Raji (cell line): ENCODE data around the gene DCAF10.
A peak's percentile ranks its signal among the peaks of the same experiment; 100 is the strongest.

Experiments
- POLR2A ChIP-seq: IDR thresholded peaks from 2 replicates; pipeline ENCODE4 v1.6.1; 2011; ENCODE audit warnings: low read depth, low read length, control low read depth; ENCODE audit not compliant: insufficient read depth

DCAF10 gene

DNA sequence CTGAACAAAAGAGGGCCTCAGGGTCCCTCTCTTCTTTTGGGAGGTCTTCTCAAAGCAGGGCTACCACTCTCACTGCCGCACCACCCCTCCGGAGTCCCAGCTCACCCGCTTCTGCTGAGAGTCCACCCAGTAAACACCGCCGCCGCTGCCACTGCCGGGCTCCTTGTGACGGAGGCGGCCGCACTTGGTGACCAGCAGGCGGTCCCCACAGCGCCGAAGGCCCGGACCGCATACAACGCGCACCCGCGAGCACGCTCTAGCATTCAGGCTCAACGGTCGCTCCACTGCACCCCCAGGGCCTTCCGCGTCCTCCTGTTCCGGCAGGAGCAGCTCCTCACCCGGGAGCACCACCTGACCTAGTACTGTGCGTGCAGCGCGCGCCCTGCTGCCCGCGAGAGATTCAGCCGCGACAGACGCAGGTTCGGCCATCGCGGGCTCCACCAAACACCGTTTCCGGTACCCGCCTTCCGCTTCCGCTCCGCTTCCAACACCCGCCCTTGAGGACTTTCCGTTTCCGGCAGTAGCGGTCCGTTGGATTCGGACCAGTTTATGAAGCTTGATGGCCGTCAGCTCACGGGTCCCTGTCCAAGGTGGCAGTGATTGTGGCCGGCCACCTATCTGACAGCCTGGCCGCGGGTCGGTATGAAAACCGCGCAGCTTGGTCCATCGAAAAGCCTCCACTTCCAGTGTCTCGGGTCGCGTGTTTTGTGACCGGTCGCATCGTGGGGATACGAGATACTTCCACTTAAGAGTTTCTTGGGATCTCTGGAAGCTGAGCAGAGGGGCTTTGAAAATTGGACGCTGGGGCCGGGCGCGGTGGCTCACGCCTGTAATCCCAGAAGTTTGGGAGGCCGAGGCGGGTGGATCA, 15.7 kb upstream of the DCAF10 start, which contains the start of gene EXOSC3:
TSS of gene EXOSC3 (minus strand) at position 449 of the 868 bp plus-strand sequence. CDS start at position 429, 20 bp downstream.
- peak; percentile 99 for TF ChIP-seq POLR2A

DNA sequence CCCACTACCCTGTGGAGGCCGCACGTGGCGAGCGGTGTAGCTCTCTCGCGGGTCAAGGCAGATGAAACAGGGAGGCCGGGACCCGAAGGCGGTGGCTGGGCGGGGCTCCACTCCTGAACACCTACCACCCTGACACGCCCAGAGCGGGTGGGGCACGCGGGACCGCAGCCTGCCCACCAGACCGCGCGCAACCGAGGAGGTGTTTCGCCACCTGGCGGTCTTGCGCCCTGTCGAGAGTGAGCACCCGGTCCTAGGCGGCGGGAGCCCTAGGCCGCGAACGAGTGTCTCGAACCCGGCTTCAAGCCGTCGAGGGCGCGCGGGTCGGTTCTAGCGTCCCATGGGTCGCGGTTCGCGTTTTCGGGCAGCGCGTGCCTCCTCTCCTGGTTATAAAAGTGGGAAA, 13.5 kb upstream of the DCAF10 start:
- no peak for TF ChIP-seq POLR2A

DNA sequence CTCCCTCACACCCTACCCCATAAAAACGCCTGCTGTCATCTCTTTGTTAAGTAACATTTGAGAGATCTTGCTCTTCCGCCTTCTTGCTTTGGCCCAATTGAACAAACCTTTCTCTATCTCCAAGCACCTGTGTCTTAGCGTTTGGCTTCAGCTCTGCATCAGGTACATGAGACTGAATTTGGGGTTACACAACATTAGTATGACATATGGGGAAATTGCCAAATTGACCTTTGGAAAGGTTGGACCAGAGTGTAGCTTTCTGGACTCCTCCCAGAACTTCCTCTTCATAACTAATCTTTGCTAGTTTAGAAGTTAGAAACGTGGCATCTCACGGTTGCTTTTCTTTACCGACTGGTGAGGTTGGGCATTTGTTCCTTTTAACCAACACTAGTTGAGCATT, 12.3 kb upstream of the DCAF10 start:
- no peak for TF ChIP-seq POLR2A

DNA sequence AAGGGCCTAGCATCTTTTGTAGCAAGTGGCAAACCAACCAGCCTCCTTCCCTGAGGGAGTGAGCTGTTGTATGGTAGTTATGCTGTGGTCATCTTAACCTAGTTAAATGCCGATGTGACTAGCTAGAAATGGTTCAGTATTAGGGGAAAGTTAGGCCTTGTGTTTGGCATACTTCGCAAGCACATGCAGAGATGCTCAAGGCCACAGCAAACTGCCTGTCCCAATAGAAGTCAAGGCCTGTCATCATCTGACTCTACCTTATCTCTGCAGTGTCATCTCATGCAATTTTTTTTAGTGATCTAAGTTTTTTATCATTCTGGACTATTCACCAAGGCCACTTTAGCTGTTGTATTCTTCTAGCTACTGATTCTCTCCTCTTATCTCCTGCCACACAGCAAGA, 10.5 kb upstream of the DCAF10 start:
- TF ChIP-seq POLR2A: no peak

DNA sequence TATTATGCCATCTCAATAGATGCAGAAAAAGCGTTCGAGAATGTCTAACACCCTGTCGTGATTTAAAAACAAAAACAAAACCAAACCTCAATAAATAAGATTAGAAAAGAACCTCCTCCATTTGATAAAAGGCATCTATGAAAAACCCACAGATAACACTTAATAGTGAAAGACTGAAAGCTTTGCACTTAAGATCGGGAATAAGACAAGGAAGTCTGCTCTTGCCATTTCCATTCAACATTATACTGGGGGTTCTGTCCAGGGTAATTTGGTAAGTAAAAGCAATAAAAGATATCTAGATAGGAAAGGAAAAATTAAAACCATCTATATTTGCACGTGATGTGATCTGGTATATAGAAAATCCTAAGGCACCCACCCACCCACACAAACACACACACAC, 8.5 kb upstream of the DCAF10 start:
- no peak for TF ChIP-seq POLR2A

DNA sequence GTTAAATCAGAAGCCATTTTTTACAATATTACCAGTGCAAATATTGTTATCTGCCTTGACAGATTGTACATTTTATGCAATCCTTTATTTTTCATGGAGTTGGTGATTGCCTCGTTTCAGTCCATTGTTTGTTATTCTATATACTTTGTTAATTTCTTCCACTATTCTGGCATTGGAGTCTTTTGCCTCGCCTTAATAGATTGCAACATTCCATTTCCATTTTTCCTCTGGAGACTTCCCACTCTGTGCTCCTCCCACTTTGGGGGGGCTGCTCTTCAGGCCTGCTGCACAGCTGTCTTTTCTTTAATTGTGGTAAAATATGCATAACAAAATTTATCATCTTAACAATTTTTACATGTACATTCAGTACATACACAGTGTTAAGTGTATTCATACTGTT, 4.4 kb upstream of the DCAF10 start:
- no peak for TF ChIP-seq POLR2A

DNA sequence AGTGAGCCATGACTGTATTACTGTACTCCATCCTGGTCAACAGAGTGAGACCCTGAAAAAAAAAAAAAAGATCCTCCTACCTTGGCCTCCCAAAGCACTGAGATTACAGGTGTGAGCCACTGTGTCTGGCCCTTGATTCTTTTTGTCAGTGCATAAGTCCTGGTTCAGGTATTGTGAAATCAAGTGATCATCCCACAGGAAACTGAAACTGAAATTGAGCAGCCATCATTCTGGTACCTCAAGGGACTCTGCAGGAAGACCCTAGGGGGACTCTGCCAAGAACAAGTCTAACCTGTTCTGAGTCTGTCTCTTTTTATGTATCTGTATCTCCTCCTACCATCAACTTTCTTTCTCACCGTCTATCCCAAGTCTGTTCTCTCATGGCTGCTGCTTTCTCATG, 1.9 kb upstream of the DCAF10 start:
- TF ChIP-seq POLR2A: no peak

DNA sequence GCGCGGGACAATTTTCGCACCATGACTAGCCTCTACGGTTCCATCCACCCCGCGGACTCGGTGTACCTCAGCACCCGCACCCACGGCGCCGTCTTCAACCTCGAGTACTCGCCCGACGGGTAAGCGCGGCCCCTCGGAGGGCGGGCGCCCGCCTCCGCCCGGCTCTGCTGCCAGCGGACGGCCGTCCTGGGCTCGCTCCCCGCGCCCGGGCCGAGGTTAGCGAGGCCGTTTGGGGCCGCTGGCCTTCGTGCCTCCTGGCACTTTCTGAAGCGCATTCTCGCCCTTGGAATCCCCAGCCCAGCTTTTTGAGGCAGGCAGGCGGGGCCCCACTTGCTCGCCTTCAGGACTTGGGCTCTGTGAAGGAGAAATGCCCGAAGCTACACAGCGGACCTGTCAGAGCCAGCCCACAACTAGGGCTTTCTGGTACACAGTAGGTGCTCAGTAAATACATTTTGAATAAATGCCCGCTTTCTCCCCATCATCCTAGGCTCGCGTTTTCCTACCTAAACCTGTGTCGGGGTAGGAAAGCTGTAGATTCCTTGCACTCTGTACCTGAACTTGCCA, 772 bp downstream of the DCAF10 start:
- no peak for TF ChIP-seq POLR2A

DNA sequence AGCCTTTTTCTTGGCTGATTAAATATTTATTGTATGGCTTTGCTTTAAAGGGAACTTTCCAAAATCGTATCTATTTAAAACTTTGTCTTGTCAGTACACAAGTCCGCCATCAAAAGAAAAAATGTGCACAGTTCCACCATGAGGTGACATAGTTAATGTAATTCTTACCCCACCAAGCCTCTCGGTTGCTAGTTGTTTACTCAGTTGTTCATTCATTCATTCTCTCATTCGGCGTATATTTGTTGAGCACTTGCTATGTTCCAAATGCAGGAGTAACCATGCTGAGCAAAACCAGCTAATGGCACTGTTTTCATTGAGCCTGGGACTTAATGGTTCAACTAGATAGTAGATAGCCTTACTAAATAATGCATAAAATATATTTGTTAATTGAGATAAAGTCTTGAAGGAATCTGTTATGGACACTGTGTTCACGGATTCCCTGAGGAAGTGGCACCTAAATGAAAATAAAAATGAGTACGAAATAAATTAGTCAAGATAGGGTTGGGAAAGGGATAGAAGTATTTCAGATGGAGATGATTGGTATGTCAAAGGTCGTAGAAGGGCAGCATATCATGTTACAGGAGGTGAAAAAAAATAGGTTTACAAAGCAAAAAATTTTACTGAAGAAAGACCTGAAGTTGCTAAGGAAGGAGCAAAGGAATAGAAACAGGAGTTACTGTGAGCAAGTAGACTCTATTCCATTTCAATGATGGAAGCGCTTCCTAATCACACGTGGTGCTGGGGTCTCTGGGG, 1.5 kb downstream of the DCAF10 start:
- no peak for TF ChIP-seq POLR2A

DNA sequence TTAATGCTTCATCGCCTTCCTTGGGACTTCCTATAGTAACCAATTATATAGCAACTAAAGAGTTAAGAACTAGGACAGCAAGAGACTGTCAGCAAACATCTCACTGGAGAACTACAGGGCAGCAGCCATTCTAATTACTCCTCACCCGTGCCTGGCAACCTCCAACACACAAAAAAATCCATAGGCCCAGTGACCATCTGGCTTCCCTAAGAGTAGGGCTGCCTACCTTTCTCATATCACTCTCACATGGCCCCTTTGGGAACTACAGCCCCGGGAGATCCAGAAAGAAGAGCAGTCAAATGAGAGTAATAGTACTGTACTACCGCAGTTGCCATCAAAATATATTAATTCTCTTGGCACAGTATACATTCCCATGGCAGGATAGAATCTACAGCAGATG, 5.7 kb downstream of the DCAF10 start:
- no peak for TF ChIP-seq POLR2A

DNA sequence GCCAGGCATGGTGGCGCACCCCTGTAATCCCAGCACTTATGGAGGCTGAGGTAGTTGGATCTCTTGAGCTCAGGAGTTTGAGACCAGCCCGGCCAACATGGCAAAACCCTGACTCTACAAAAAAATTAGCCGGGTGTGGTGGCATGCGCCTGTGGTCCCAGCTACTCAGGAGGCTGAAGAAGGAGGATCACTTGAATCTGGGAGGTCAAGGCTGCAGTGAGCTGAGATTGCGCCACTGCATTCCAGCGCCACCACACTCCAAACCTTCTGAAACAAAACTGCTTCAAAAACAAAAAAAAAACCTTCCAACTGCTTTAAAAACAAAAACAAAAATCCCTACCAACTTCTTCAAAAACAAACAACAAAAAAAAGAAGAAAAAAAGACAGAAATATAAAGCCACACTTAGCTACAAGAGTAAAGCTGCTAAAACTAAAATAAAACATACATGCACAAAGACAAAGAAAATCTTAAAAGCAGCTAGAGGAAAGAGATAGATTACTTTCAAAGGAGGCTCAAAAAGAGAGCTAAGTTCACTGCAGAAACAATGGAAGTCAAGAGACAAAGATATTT, 11.4 kb downstream of the DCAF10 start:
- TF ChIP-seq POLR2A: no peak

DNA sequence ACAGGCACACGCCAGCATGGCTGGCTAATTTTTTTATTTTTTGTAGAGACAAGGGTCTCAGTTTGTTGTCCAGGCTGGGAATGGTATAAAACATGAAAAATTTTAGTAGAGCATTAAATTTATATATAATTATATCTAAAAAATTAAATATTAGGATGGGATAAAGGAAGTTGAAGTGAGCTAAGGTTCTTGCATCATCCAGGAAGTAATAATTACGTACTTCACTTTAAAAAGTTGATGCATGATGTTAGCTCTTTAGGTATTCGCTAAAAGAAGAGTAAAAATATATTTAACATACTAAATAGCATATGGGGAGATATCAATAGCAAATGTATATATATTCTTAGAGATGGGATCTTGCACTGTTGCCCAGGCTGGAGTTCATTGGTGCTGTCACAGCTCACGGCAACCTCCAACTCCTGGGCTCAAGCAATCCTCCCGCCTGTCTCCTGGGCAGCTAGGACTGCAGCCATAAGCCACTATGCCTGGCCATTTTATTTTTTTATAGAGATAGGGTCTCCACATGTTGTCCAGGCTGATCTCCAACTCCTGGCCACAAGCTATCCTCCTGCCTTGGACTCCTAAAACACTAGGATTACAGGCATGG, 12.3 kb downstream of the DCAF10 start:
- TF ChIP-seq POLR2A: no peak

DNA sequence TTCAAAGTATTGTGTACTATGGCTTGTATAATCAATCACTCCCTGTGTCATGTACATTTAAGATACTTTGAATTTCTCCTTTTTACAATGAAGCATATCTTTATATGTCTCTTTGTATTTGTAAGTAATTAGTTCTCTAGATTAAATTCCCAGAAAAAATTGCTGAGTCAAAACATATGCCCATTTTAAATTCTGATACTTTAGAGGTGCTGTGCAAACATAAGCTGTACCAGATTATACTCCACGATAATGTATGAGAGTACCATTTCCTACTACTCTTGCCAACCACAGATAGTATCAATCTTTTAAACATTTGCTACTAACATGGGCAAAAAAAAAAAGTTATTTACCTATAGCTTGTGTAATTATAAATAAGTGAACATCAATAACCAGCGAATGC, 18.3 kb downstream of the DCAF10 start:
- no peak for TF ChIP-seq POLR2A

DNA sequence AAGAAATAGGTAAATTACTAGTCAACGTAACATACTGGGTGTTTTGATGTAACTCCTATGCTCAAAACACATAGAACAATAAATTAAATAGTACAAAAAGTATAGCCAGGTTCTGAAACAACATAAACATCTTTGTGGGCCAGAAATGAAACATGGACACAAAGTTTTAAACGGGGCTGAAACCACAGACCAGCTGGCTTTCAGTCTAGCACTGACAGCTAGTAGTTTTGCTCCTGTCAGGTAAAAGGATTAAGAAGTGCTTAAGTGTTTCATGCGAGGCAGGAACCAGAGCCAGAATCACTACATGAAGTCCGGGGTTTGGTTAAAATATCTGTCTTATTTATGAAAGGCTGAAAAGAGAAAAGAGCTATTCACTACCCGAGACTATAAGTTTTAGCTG, 19.5 kb downstream of the DCAF10 start:
- TF ChIP-seq POLR2A: no peak
